GM18507 (cell line): Measurements from ENCODE around the gene GLIPR1L2.
"Not testable (repeated sequence)": the region's sequence is repeated elsewhere in the genome, so short reads cannot be mapped to it uniquely, and the experiment has no call there.

Experiments used
- DNase-seq: peaks from one replicate; pipeline ENCODE4 v3.0.0; 2011; ENCODE audit warnings: low read depth; ENCODE audit not compliant: insufficient read length; ENCODE audit errors: extremely low spot score
- FAIRE-seq: peaks from 2 replicates; lab custom pipeline; 2011; peaks lifted over from hg19 to GRCh38; lab: Jason Lieb, UNC

GLIPR1L2 gene

GRCh38 chr12:75390899-75391538, at the start of gene GLIPR1L2:
TSS of gene GLIPR1L2 (plus strand) at chr12:75391089. CDS start at chr12:75391117, 28 bp downstream.
- FAIRE-seq: peak; percentile 99
- peak; percentile 83 for DNase-seq

DNA sequence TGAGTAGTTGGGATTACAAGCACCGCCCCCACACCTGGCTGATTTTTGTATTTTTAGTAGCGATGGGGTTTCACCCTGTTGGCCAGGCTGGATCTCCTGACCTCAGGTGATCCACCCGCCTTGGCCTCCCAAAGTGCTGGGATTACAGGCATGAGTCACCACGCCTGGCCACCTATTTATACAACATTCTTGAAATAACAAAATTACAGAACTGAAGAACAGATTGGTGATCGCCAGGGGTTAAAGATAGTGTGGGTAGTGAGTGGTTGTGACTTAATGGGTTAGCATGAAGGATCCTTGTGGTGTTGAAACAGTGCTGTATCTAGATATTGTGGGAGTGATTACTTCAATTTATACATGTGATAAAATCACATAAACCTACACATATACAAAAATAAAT, 49.0 kb upstream of the GLIPR1L2 start:
- FAIRE-seq (no peak), DNase-seq (no peak)

- FAIRE-seq: no peak
Measured at GRCh38 chr12:75345531-75345930, 45.4 kb upstream of the GLIPR1L2 start.

GRCh38 chr12:75346215-75346614, 44.7 kb upstream of the GLIPR1L2 start:
- DNase-seq, FAIRE-seq: not testable (repeated sequence)

More at GRCh38 chr12:75345531-75345930, 45.4 kb upstream of the GLIPR1L2 start:
- DNase-seq: no peak

- DNase-seq (no peak), FAIRE-seq (no peak)
Measured at GRCh38 chr12:75349946-75350345, 40.9 kb upstream of the GLIPR1L2 start.

DNA sequence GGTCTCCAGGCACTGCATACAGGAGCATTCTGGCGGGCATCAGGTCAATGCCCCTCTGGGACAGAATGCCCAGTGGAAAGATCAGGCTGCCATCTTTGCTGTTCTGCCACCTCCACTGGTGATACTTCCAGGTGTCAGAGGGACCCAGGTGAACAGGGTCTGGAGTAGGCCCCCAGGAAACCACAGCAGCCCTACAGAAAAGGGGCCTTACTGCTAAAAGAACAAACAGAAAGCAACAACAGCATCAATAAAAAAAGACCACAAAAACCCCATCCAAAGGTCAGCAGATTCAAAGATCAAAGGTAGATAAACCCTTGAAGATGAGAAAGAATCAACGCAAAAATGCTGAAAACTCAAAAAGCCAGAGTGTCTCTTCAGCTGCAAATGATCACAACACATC, 40.5 kb upstream of the GLIPR1L2 start:
- DNase-seq (no peak), FAIRE-seq (no peak)

DNA sequence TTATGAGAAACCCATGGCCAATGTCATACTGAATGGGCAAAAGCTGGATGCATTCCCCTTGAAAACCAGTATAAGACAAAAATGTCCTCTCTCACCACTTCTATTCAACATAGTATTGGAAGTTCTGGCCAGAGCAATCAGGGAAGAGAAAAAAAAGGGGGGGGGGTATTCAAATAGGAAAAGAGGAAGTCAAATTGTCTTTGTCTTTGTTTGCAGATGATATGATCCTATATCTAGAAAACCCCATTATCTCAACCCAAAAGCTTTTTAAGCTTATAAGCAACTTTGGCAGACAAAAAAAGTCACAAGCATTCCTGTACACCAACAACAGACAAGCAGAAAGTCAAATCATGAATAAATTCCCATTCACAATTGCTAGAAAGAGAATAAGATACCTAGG, 36.9 kb upstream of the GLIPR1L2 start:
- no peak for FAIRE-seq
- DNase-seq: no peak

GRCh38 chr12:75360920-75361319, 30.0 kb upstream of the GLIPR1L2 start:
- FAIRE-seq: no peak
- no peak for DNase-seq

DNA sequence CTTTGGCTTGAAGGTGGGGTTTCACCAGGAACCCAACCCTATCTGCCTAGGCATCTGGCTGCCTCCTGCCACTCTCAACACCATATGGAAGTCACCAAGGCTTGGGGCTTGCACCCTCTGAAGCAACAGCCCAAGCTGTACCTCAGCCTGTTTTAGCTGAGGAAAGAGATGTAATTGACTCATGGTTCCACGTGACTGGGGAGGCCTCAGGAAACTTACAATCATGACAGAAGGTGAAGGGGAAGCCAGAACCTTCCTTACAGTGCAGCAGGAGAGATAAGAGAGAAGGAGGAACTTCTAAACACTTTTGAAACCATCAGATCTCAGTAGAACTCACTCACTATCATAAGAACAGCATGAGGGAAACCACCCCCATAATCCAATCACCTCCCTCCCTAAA, 29.5 kb upstream of the GLIPR1L2 start:
- DNase-seq (no peak), FAIRE-seq (no peak)

DNA sequence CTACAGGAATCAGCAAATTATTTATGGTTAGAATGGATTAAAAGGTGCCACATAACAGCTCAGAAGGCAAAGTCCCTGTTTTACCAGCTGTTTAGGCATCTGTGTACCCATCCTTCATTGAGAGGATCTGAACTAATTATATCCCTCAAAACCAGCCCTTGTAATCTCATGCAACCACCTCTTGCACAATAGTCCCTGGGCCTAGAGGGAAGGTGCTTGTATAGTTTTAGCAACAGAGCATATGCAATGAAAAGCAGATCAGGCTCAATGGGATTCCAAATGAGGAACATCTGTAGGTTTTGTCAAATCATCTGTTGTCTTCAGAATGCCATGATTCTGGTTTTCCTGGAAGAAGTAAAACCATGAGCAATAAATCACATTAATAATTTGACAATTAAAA, 26.0 kb upstream of the GLIPR1L2 start:
- no peak for DNase-seq
- FAIRE-seq: no peak

- no peak for FAIRE-seq
- no peak for DNase-seq
Measured at GRCh38 chr12:75366629-75367028, 24.3 kb upstream of the GLIPR1L2 start.

DNA sequence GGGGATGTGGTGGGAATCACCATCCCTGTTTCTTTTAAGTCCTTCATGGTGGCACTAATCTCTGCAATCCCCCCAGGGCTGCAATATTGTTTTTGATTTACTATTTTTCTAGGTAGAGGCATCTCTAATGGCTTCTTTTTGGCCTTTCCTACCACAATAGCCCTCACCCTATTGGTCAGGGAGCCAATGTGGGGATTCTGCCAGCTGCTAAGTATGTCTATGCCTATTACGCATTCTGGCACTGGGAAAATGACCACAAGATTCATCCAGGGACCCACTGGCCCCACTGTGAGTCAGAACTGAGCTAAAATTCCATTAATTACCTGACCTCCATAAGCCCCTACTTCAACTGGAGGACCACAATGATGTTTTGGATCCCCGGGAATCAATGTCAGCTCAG, 15.9 kb upstream of the GLIPR1L2 start:
- FAIRE-seq (no peak), DNase-seq (no peak)

DNA sequence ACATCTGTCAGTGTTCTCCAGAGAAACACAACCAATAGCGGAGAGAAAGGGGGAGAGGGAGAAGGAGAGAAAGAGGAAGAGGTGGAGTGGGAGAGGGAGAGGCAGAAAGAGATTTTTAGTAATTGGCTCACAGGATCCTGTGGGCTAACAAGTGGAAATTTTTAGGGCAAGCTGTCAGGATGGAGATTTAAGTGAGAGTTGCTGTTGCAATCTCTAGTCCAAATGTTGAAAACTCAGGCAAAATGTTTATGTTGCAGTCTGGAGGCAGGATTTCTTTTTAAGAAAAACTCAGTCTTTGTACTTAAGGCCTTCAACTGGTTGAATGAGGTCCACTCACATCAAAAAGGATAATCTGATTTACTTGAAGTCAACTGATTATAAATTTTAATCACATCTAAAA, 12.5 kb upstream of the GLIPR1L2 start:
- DNase-seq (no peak), FAIRE-seq (no peak)

DNA sequence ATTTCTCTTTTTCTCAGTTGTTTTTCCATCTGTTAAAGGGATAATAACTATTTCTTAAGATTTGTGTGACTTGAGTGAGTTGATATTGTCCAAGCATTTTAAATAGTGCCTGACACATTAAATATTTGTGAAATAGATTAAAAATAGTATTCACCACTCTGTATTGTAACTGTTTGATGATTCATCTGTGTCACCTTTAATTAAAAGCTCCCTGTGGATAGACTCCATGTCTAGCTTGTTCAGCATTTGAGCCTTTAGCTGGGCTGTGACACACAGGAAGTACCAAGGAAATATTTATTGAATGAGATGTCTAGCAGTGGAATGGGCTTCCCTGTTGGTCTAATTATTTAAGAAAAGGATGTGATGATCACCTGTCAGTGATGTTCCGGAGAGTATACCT, 1.8 kb upstream of the GLIPR1L2 start:
- FAIRE-seq: peak; percentile 21

GRCh38 chr12:75389706-75390105, 1.2 kb upstream of the GLIPR1L2 start:
- no peak for DNase-seq
- FAIRE-seq: no peak

More for the DNA sequence above, 1.8 kb upstream of the GLIPR1L2 start:
- no peak for DNase-seq

- FAIRE-seq (peak; percentile 21), DNase-seq (no peak)
Measured at GRCh38 chr12:75390156-75390898, 562 bp upstream of the GLIPR1L2 start.

DNA sequence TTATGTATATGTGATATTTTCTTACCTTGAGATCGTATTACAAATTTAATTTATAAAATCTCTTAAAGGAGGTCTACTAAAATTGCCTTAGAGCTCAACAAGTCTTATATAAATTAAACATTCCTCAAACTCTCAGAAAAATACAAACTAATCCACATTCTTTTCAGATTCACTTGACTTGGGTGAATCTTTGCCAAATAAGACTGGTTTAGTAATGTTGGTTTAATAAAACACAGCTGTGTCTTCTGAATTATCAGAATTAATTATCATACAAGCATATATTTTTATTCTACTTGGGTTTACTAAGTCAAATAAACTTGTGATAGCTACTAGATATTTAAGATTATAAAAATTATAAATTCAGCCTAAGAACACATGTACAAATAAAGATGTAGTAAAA, 13.3 kb downstream of the GLIPR1L2 start:
- FAIRE-seq (no peak), DNase-seq (no peak)

DNA sequence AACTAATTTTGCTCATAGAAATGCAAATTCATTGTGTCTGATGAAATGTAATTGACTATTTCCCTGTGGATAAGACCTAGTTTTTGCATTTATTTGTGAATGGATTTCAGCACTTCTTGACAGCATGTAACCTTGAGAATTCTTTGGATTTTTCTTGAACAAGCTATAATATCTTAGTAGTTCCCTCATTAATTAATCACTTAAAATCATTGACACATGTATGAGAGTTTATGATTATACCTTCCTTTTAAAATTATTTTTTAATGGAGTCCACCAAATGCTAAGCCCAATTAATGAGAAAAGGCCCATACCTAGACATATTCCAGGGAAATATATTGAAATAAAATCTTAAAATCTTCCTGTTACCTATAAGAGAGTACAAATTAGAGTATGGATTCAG, 16.8 kb downstream of the GLIPR1L2 start:
- no peak for DNase-seq
- no peak for FAIRE-seq

DNA sequence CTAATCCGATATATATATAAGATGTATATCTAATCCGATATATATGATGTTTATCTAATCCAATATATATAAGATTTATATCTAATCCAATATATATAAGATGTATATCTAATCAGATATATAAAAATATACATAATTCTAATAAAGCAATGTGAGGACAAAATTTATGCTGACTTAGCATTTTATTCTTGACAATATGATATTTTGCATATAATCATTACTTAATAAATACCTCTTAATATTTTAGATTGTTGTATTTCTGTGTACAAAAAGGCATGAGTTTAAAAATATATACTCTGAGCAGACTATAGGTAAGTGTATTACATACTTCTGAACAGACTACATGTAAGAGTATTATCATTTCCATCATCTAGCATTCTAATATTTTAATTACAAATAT, 18.9 kb downstream of the GLIPR1L2 start:
- no peak for FAIRE-seq
- no peak for DNase-seq

DNA sequence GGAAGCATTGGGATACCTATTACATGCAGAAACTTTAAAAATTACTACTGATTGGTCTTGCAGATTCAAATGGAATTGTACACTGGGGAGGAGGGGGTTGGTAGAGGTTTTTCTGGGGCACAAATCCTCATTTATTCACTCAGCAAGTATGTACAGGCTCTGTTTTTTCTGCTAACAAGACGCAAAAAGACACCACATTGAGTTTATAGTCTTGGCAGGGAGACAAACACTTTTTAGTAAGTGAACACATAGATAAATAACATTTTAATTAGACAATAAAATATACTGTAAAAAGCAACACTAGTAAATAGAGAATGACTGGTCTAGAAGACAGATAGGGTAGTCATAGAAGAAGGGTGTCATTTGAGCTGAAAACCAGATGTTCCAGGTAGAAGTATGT, 23.8 kb downstream of the GLIPR1L2 start:
- DNase-seq (no peak), FAIRE-seq (no peak)

GRCh38 chr12:75419841-75420240, 29.0 kb downstream of the GLIPR1L2 start:
- DNase-seq (no peak), FAIRE-seq (no peak)
